ENCODE results near the gene LPP.

LPP gene

GRCh38 chr3:188453431-188454384 lies 299.8 kb downstream of the LPP start:
- DNase-seq: no peak

DNA sequence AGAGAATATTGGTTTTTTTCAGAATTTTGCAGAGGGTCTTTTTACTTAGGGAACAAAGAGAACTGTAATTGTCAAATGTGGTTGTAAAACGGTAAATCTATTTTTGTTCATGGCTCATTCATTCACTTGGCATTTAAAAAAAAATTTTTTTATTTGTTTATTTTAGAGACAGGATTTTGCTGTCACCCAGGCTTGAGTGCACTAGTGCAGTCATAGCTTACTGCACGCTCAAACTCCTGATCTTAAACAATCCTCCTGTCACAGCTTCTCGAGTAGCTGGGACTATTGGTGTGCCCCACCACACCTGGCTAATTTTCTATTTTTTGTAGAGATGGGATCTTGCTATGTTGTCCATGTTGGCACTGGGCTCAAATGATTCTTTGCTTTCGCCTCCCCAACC lies 301.8 kb downstream of the LPP start:
- no peak for DNase-seq

DNA sequence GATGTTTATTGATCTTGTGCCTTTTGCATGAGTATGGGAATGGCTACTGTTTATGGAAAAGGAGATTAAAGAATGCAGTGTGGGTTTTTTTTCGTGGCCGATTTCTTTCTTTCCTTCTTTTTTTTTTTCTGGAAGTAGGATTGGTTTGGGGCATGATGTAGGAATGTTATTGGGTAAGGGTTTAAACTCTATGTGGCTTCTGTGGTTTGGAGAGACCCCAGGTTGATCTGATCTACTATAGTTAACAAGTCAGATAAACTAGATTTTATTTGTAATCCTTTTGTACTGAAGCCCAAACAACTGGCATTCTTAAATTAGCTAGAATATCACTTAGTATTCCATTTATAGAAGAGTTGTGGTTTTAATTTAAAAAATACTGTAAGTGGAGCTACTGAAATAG lies 304.8 kb downstream of the LPP start:
- DNase-seq: no peak

- DNase-seq: no peak
These were observed 311.4 kb downstream of the LPP start for GRCh38 chr3:188465311-188465710.

DNA sequence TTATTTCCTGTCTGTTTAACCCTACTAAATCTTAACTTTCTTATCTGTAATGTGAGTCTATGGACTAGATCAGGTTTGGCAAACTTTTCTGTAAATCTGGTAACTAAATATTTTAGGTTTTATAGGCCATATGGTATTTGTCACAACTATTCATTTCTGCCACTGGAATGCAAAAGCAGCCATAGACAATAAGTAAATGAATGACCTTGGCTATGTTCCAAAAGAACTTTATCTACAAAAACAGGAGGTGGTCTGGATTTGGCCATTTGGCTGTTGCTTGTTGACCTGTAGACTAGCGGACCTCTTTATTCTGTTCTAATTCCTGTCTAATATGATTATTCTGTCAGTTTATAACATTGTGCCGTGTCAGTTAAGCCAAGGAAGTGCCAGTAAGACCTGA lies 314.2 kb downstream of the LPP start:
- DNase-seq: no peak

GRCh38 chr3:188468662-188469061 lies 314.7 kb downstream of the LPP start:
- DNase-seq: no peak

DNA sequence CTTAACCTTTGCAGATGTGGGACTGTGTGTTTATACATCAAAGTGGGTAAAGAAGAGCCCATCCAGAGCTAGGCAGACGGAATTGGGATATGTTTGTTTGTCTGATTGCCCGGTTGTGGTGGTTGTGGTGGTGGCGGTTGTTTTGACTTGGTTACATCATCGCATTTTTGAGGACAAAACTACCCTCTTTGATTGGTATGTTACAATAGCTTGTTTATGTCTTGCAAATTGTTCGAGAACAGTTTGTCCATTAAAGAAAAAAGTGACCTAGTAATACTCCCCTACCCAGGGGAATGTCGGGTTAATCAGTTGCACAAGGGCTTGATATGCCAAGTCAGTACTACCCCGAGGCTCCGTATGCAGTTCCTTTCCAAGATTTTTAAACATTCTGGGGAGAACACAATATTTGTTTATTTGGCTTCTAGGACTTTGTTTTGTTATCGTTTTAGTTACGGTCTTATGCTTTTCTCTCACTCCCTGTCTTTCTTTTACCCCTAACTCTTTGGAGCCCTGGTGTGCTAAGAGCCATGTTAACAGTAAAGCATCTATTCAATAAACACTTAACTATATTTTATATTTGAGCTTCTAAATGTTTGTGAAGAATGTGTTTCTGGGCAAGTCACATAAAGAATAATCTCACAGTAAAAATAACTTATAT lies 315.4 kb downstream of the LPP start:
- DNase-seq: no peak

GRCh38 chr3:188470508-188471130 lies 316.7 kb downstream of the LPP start:
- DNase-seq: no peak

DNA sequence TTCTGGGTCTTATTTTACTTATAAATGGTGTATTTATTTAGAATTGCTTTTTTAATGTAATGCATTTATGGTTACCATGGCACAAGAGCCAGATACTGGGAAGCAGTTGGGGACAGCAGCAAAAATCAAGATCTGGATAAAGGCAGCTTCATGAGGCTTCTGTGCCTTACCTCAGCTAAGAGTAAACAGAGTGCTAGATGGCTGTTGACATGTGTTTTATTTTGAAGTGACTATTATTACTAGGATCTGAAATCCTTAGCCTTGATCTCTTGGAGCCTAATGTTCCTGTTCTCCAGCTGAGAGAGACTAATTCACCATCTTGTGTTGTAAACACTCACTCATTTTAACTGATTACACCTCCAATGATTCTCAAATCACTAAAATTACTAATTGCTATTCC lies 317.8 kb downstream of the LPP start:
- DNase-seq: no peak

DNA sequence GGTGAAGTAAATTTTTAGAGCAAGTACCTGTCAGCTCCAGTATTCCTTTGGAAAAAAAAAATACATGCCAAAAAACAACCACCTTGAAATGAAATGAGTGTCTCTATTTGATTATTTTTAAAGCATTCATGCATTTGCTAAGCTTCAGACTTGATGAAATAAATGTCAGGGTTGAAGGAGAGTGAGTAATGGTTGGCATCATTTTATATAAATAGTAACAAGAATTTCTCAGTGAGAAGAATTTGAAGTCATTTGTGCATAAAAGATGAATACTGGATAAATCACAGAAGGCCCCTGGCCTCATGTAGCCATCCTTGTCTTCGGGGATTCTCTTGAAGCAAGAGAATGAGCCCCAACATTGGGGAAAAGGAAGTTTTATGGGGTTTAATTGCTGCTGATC lies 318.4 kb downstream of the LPP start:
- no peak for DNase-seq

GRCh38 chr3:188473045-188473444 lies 319.1 kb downstream of the LPP start:
- no peak for DNase-seq

- no peak for DNase-seq
These were observed 319.8 kb downstream of the LPP start for GRCh38 chr3:188473591-188474288.

DNA sequence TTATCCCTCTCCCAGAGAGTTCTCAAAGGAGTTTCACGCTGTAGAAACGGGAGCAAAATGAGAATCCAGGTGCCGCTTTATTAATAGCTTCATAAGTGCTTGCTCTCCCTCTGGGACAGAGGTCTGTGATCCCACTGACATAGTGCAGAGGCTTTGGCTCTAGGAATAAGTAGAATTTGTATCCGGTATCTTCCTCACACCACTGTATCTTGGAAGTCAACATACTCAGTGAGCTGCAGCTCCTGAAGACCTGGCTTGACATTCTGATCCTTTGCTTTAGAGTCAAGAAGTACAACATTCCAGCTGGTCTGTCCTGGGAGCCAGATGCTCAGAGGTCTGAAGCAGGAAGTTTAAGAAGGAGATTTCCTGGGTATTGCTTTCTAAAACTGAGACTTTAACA lies 323.0 kb downstream of the LPP start:
- DNase-seq: no peak

GRCh38 chr3:188480011-188480410 lies 326.1 kb downstream of the LPP start:
- DNase-seq: no peak

GRCh38 chr3:188482929-188483328 lies 329.0 kb downstream of the LPP start:
- no peak for DNase-seq

- DNase-seq: no peak
These were observed 332.2 kb downstream of the LPP start for GRCh38 chr3:188486126-188486525.

DNA sequence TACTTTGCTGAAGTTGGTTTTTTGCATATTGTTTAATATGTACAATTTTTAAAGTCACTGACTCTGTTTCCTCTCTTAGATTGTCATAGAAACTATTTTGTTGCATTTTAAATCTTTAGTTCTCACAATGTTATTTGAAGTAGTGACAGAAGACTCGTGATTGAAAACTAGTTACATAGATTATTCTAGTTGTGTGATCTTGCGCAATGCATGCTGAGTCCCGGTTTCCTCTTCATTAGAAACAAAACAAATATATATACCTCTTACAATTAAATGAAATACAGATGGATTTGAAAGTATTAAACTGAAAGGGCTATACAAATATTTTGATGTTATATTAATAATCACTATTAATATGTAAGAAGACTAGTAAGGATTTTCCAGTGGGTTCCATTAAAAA lies 333.0 kb downstream of the LPP start:
- DNase-seq: no peak

GRCh38 chr3:188487652-188488051 lies 333.7 kb downstream of the LPP start:
- DNase-seq: no peak

DNA sequence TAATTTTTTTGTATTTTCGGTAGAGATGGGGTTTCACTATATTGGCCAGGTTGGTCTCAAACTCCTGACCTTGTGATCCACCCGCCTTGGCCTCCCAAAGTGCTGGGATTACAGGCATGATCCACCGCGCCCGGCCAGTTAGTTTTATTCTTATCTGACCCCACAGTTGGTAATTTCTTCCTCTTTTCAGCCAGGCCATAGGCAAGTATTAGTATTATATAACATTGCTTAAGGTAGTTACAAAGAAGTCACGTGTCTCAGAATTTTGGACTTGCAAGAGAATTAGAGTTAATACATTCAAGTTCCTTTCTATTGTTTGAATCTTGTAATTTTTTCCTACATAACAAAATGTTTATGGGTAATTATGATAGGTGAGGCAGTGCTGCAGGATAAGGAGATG lies 334.8 kb downstream of the LPP start:
- no peak for DNase-seq

DNA sequence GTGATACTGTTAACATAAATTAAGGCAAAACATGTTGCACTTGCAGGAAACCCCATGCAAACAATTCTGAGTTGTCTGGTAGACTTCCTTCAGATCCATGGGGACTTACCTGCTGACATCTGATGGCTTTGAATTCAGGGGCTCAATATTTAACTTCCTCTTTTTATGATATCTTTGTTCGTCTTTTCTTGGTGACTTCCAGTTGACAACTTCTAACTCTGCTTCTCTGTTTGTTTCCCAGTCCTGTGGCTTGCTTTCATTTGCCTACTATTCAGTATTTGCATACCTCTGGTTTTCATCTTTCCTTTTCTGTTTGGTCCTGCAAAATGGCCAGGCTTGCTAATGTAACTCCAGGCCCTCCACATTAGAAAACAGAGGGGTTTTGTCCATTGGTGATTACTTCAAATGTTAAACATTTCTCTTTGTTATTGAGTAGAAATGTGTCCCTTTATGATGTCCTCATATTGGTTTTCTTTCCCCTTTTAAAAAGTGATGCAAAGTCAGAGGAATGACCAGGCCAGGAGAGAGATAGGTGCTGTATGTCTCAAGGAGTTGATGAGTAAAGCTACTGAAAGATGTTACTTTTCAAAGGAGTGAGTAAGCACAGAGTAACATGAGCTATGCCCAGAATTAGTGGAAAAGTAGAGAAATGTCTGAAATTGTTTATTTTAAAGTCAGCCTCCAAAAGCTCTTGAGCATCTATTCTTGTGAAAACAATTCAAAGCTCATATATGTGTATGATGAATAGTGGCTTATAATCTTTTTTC lies 335.9 kb downstream of the LPP start:
- DNase-seq: no peak

GRCh38 chr3:188490416-188490815 lies 336.5 kb downstream of the LPP start:
- DNase-seq: no peak

DNA sequence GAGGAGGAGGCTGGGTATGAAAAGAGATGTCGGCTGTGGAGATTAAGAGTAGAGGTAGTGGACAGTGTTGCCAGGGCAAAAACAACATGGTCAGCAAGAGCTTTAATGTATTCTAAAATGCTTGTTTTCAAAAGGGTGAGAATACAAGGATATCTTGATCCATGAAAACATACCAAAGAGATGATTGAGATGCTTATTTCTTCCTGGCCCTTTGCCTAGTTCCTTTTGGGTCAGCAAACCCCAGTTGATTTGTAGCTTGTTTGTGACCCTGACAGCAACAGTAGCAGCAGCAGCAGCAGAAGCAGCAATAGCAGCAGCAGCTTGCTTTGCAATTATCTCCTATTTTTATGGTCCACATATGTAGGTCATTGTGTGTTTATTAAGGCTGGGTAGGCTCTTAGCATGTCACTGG lies 337.3 kb downstream of the LPP start:
- no peak for DNase-seq

GRCh38 chr3:188496390-188496789 lies 342.4 kb downstream of the LPP start:
- no peak for DNase-seq
